ENCODE data around the gene SERTAD1. TPM values are rescaled to one million over a fixed set of nuclear protein-coding genes. Genes with fewer than 3 reads are reported as not detected.

SERTAD1 gene
- total RNA-seq, 1 donor from 2014 or later, result 2.4 TPM

GRCh38 chr19:40419780-40420179 is 6.0 kb downstream of the SERTAD1 start:
- DNase-seq (ENCODE audit: low spot score), result no peak
- H2AFZ ChIP-seq (replicated peaks), result no peak overlapping the region
- no peak overlapping the region for H3K27ac ChIP-seq
- TF ChIP-seq CTCF (IDR thresholded peaks at IDR 0.05), result no peak
- TF ChIP-seq EZH2phosphoT487 (IDR thresholded peaks at IDR 0.05), result no peak
- TF ChIP-seq EZH2 (IDR thresholded peaks at IDR 0.05), result no peak
- peaks cover 7% of the 10 kb centered on the region for H3K79me2 ChIP-seq (ENCODE audit: low read depth)
- H3K4me2 ChIP-seq, result no peak overlapping the region
- Mint-ChIP-seq H3K4me3 (peak overlapping the region; percentile 6), H3K27ac (peak overlapping the region; percentile 16), H3K27me3 (ENCODE audit: insufficient read depth, low read depth) (peaks cover 7% of the 10 kb centered on the region), H3K4me1 (peaks cover 34% of the 10 kb centered on the region), H3K36me3 (no peaks in the 10 kb centered on the region), H3K9me3 (no peaks in the 10 kb centered on the region)
- H3K4me1 ChIP-seq, result peaks cover 20% of the 10 kb centered on the region
- H3K9me3 ChIP-seq (ENCODE audit: low read depth), result no peaks in the 10 kb centered on the region
- H4K20me1 ChIP-seq (ENCODE audit: low read depth), result no peaks in the 10 kb centered on the region
- no peaks in the 10 kb centered on the region for H3K27me3 ChIP-seq
- H3K36me3 ChIP-seq, result no peaks in the 10 kb centered on the region
- no peak overlapping the region for H3K4me3 ChIP-seq
- H3K9ac ChIP-seq, result no peak overlapping the region
- H3F3A ChIP-seq (ENCODE audit: low read depth), result peaks cover 32% of the 10 kb centered on the region

- no peak overlapping the region for H3K4me2 ChIP-seq
- TF ChIP-seq CTCF (IDR thresholded peaks at IDR 0.05), result no peak
Observed at GRCh38 chr19:40419066-40419612, 6.7 kb downstream of the SERTAD1 start.

GRCh38 chr19:40418040-40418439 is 7.8 kb downstream of the SERTAD1 start:
- Histone ChIP-seq H3K4me1 (peaks cover 23% of the 10 kb centered on the region), H3K27me3 (no peaks in the 10 kb centered on the region), H3K27ac (no peak overlapping the region), H3F3A (ENCODE audit: low read depth) (peaks cover 24% of the 10 kb centered on the region), H2AFZ (replicated peaks) (no peak overlapping the region), H4K20me1 (ENCODE audit: low read depth) (no peaks in the 10 kb centered on the region), H3K79me2 (ENCODE audit: low read depth) (no peaks in the 10 kb centered on the region), H3K9me3 (ENCODE audit: low read depth) (no peaks in the 10 kb centered on the region), H3K4me2 (no peak overlapping the region), H3K4me3 (no peak overlapping the region), H3K9ac (no peak overlapping the region), H3K36me3 (no peaks in the 10 kb centered on the region)
- Mint-ChIP-seq H3K27ac (peak overlapping the region; percentile 43), H3K4me1 (peaks cover 37% of the 10 kb centered on the region), H3K9me3 (no peaks in the 10 kb centered on the region), H3K36me3 (no peaks in the 10 kb centered on the region), H3K27me3 (ENCODE audit: insufficient read depth, low read depth) (peaks cover 7% of the 10 kb centered on the region), H3K4me3 (peak overlapping the region; percentile 25)
- TF ChIP-seq EZH2 (IDR thresholded peaks at IDR 0.05) (no peak), CTCF (IDR thresholded peaks at IDR 0.05) (no peak), EZH2phosphoT487 (IDR thresholded peaks at IDR 0.05) (no peak)
- DNase-seq (ENCODE audit: low spot score), result no peak

More at GRCh38 chr19:40419066-40419612, 6.7 kb downstream of the SERTAD1 start:
- Histone ChIP-seq H3F3A (ENCODE audit: low read depth) (peaks cover 26% of the 10 kb centered on the region), H4K20me1 (ENCODE audit: low read depth) (no peaks in the 10 kb centered on the region), H3K27me3 (no peaks in the 10 kb centered on the region), H3K36me3 (no peaks in the 10 kb centered on the region), H3K4me1 (peaks cover 16% of the 10 kb centered on the region), H3K9me3 (ENCODE audit: low read depth) (no peaks in the 10 kb centered on the region), H3K79me2 (ENCODE audit: low read depth) (peaks cover 6% of the 10 kb centered on the region), H3K4me3 (no peak overlapping the region), H2AFZ (replicated peaks) (no peak overlapping the region), H3K27ac (no peak overlapping the region), H3K9ac (no peak overlapping the region)
- Mint-ChIP-seq H3K27me3 (ENCODE audit: insufficient read depth, low read depth) (peaks cover 7% of the 10 kb centered on the region), H3K4me3 (peak overlapping the region; percentile 3), H3K4me1 (peaks cover 32% of the 10 kb centered on the region), H3K9me3 (no peaks in the 10 kb centered on the region), H3K36me3 (no peaks in the 10 kb centered on the region), H3K27ac (no peak overlapping the region)
- no peak for DNase-seq (ENCODE audit: low spot score)

All from neural progenitor cell (in vitro differentiated cells).